PC-3 (cell line): ENCODE measurements around the gene CCT6B. TPM values are rescaled to one million over a fixed set of nuclear protein-coding genes. Genes with fewer than 3 reads are reported as not detected.
A peak's percentile ranks its signal among the peaks of the same experiment; 100 is the strongest.

Experiments
- ATAC-seq: fragments of 200-7000 bp; cut with Tn5 transposase; 2 replicates; pipeline ENCODE4 v1.9.1; 2020; ENCODE audit warnings: mild to moderate bottlenecking, moderate library complexity
- BruUV-seq: library from RNA; stranded (reverse); fragments of 400-500 nt; replicated peaks from 2 replicates; lab custom pipeline; 2021; lab: Mats Ljungman, UMichigan
- CTCF ChIA-PET: fragments of 300-600 bp; sonication (Branson Sonifier 250); formaldehyde crosslinking; loops from one replicate; lab custom pipeline; 2022; ENCODE audit warnings: antibody characterized with exemption; lab: Charles Lee
- POLR2A ChIA-PET: fragments of 300-600 bp; sonication (Branson Sonifier 250); formaldehyde crosslinking; loops from one replicate; lab custom pipeline; 2022; ENCODE audit warnings: antibody characterized with exemption; ENCODE audit not compliant: unreplicated experiment; lab: Charles Lee
- DNase-seq: peaks from one replicate; pipeline ENCODE4 v3.0.0-alpha.2; 2015
- H2AFZ ChIP-seq: fragments of 300-600 bp; sonication (generic); 2 replicates; pipeline ENCODE4 v1.6.0; 2016; ENCODE audit warnings: antibody characterized with exemption, low read length
- H3F3A ChIP-seq: fragments of 300-600 bp; sonication (generic); one replicate; pipeline ENCODE4 v1.6.0; 2017; ENCODE audit warnings: antibody characterized with exemption, low read length, control low read depth, mild to moderate bottlenecking; ENCODE audit not compliant: unreplicated experiment
- H3K27ac ChIP-seq: fragments of 300-600 bp; sonication (generic); 2 replicates; pipeline ENCODE4 v1.5.1; 2016; ENCODE audit warnings: mild to moderate bottlenecking, low read length
- H3K27me3 ChIP-seq: fragments of 300-600 bp; sonication (generic); 2 replicates; pipeline ENCODE4 v1.6.1; 2016; ENCODE audit warnings: low read length, mixed read lengths
- H3K36me3 ChIP-seq: fragments of 300-600 bp; sonication (generic); 2 replicates; pipeline ENCODE4 v1.6.1; 2016; ENCODE audit warnings: low read depth, mixed run types, low read length, mixed read lengths
- H3K4me1 ChIP-seq: fragments of 300-600 bp; sonication (generic); 2 replicates; pipeline ENCODE4 v1.5.1; 2016; ENCODE audit warnings: low read length; ENCODE audit not compliant: insufficient read depth
- H3K4me2 ChIP-seq: fragments of 300-600 bp; sonication (generic); 2 replicates; pipeline ENCODE4 v1.6.0; 2016; ENCODE audit warnings: low read length
- H3K4me3 ChIP-seq: fragments of 300-600 bp; sonication (generic); 2 replicates; pipeline ENCODE4 v1.5.1; 2016; ENCODE audit warnings: mild to moderate bottlenecking, low read length, mixed read lengths
- H3K79me2 ChIP-seq: fragments of 300-600 bp; sonication (generic); 2 replicates; pipeline ENCODE4 v1.6.1; 2017; ENCODE audit warnings: low read length, mixed read lengths
- H3K9ac ChIP-seq: fragments of 300-600 bp; sonication (generic); 2 replicates; pipeline ENCODE4 v1.6.0; 2016; ENCODE audit warnings: mild to moderate bottlenecking, low read length
- H3K9me2 ChIP-seq: fragments of 300-600 bp; sonication (generic); replicated peaks from 2 replicates; pipeline ENCODE4 v1.6.1; 2016; ENCODE audit warnings: mixed run types, low read length, mixed read lengths
- H3K9me3 ChIP-seq: fragments of 300-600 bp; sonication (generic); 2 replicates; pipeline ENCODE4 v1.6.1; 2016; ENCODE audit warnings: low read length, mixed read lengths
- H4K20me1 ChIP-seq: fragments of 300-600 bp; sonication (generic); 2 replicates; pipeline ENCODE4 v1.6.1; 2016; ENCODE audit warnings: low read length, mixed read lengths
- CTCF ChIP-seq: fragments of 300-600 bp; sonication (generic); conservative IDR thresholded peaks from 2 replicates; pipeline ENCODE4 v1.5.1; 2017; ENCODE audit warnings: antibody characterized with exemption, low read depth, mild to moderate bottlenecking, low read length
- EZH2 ChIP-seq: fragments of 300-600 bp; sonication (generic); IDR thresholded peaks from one replicate; pipeline ENCODE4 v1.6.1; 2017; ENCODE audit warnings: antibody characterized with exemption, mild to moderate bottlenecking, low read length; ENCODE audit not compliant: unreplicated experiment
- EZH2phosphoT487 ChIP-seq: fragments of 300-600 bp; sonication (generic); IDR thresholded peaks from 2 replicates; pipeline ENCODE4 v1.6.1; 2018; ENCODE audit warnings: mild to moderate bottlenecking, antibody characterized with exemption, low read length, borderline replicate concordance
- intact Hi-C: fragments of 100-400 bp; cut with micrococcal nuclease; formaldehyde crosslinking; loops from 2 replicates; pipeline ENCODE4 v1.9.0; 2023
- total RNA-seq: library from RNA; depleted of rRNA; stranded (reverse); fragments of >200 nt; gene quantifications from 2 replicates; pipeline ENCODE4 v1.2.3, GENCODE V29; 2014

The CCT6B gene
- total RNA-seq, 1 experiment from 2014 or later, result 0.33 TPM

- intact Hi-C loops, result loop anchor here (5.0 kb wide), 1 partner anchor 137 kb away; the partner anchor contains the start of gene RAD51D
- ATAC-seq (peak; percentile 74), DNase-seq (peak; percentile 85)
- ChIA-PET POLR2A (no interaction called here), CTCF (interaction anchor here (0.5 kb wide), 1 partner anchor 258 kb away, joined by 3 read pairs; no protein-coding TSS in a partner anchor)
- Histone ChIP-seq H3K27me3 (no peaks in the 10 kb centered on the region), H2AFZ (peak within 1 kb of the TSS; percentile 89), H3K9me2 (no peaks in the 10 kb centered on the region), H3K9me3 (no peaks in the 10 kb centered on the region), H3K79me2 (peaks cover 37% of the 10 kb centered on the region), H4K20me1 (no peaks in the 10 kb centered on the region), H3K27ac (peak within 1 kb of the TSS; percentile 89), H3K4me3 (peak within 1 kb of the TSS; percentile 91), H3K36me3 (peaks cover 3% of the 10 kb centered on the region), H3K4me1 (peaks cover 19% of the 10 kb centered on the region), H3K4me2 (peak within 1 kb of the TSS; percentile 96), H3K9ac (peak within 1 kb of the TSS; percentile 99), H3F3A (no peaks in the 10 kb centered on the region)
- no TSS peak for BruUV-seq
- TF ChIP-seq EZH2, result no peak
- TF ChIP-seq CTCF, result no peak
- TF ChIP-seq EZH2phosphoT487, result no peak
Observed at GRCh38 chr17:34980353-34980680, 19.1 kb upstream of the CCT6B start, which contains the start of gene LIG3. TSS of gene LIG3 (plus strand) at chr17:34980512. CDS start at chr17:34983006, 2,494 bp downstream.

- Histone ChIP-seq H3K27me3 (no peaks in the 10 kb centered on the region), H3K4me2 (peak overlapping the region; percentile 92), H3K27ac (peak overlapping the region; percentile 89), H3F3A (no peaks in the 10 kb centered on the region), H3K9me2 (no peaks in the 10 kb centered on the region), H4K20me1 (no peaks in the 10 kb centered on the region), H3K36me3 (peaks cover 3% of the 10 kb centered on the region), H2AFZ (peak overlapping the region; percentile 83), H3K4me3 (peak overlapping the region; percentile 91), H3K9me3 (no peaks in the 10 kb centered on the region), H3K4me1 (peaks cover 20% of the 10 kb centered on the region), H3K9ac (peak overlapping the region; percentile 99), H3K79me2 (peaks cover 37% of the 10 kb centered on the region)
- intact Hi-C loops, result loop anchor here (5.0 kb wide), 1 partner anchor 138 kb away; the partner anchor contains the start of gene RAD51D
- ChIA-PET CTCF (no interaction called here), POLR2A (interaction anchor here (0.5 kb wide), 1 partner anchor 91 kb away, joined by 5 read pairs; no protein-coding TSS in a partner anchor)
- ATAC-seq (no peak), DNase-seq (no peak)
- TSS peak; percentile 95 for BruUV-seq
- TF ChIP-seq CTCF (no peak), EZH2 (no peak), EZH2phosphoT487 (no peak)
Observed at GRCh38 chr17:34979650-34980352, 18.5 kb upstream of the CCT6B start.

- no peaks in the 10 kb centered on the region for H4K20me1 ChIP-seq
- H3K36me3 ChIP-seq, result peaks cover 3% of the 10 kb centered on the region
- H3K4me1 ChIP-seq, result peaks cover 27% of the 10 kb centered on the region
- no peak overlapping the region for H2AFZ ChIP-seq
- H3F3A ChIP-seq, result no peaks in the 10 kb centered on the region
- POLR2A ChIA-PET, result interaction anchor here (0.5 kb wide), 1 partner anchor 92 kb away, joined by 5 read pairs; no protein-coding TSS in a partner anchor
- H3K4me2 ChIP-seq, result no peak overlapping the region
- BruUV-seq, result no TSS peak
- DNase-seq (no peak), ATAC-seq (no peak)
- no peak overlapping the region for H3K27ac ChIP-seq
- H3K4me3 ChIP-seq, result no peak overlapping the region; the same call in 1 of the 2 replicates
- intact Hi-C loops, result no loop called here
- no peak overlapping the region for H3K9ac ChIP-seq
- H3K9me3 ChIP-seq, result no peaks in the 10 kb centered on the region
- no peak for TF ChIP-seq CTCF
- no peak for TF ChIP-seq EZH2
- no peak for TF ChIP-seq EZH2phosphoT487
- H3K9me2 ChIP-seq, result no peaks in the 10 kb centered on the region
- H3K79me2 ChIP-seq, result peaks cover 34% of the 10 kb centered on the region
- H3K27me3 ChIP-seq, result no peaks in the 10 kb centered on the region
- CTCF ChIA-PET, result no interaction called here
Observed at GRCh38 chr17:34979153-34979552, 17.9 kb upstream of the CCT6B start.
